ENCODE data around the gene ADAP1.

ADAP1 gene

GRCh38 chr7:919924-920341 is 34.5 kb downstream of the ADAP1 start:
- peak; percentile 8 for DNase-seq

GRCh38 chr7:919114-919442 is 35.4 kb downstream of the ADAP1 start:
- DNase-seq, result no peak

- DNase-seq, result no peak
These were observed 35.9 kb downstream of the ADAP1 start for GRCh38 chr7:918441-919113.

DNA sequence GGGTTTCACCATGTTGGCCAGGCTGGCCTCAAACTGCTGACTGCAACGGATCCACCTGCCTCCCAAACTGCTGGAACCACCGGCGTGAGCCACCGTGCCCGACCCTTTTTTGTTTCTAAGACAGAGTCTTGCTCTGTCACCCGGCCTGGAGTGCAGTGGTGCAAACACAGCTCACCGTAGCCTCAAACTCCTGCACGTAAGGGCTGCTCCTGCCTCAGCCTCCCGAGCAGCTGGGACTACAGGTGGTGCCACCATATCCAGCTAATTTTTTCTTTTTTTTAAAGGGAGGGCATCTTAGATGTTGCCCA is 36.4 kb downstream of the ADAP1 start:
- DNase-seq, result no peak

DNA sequence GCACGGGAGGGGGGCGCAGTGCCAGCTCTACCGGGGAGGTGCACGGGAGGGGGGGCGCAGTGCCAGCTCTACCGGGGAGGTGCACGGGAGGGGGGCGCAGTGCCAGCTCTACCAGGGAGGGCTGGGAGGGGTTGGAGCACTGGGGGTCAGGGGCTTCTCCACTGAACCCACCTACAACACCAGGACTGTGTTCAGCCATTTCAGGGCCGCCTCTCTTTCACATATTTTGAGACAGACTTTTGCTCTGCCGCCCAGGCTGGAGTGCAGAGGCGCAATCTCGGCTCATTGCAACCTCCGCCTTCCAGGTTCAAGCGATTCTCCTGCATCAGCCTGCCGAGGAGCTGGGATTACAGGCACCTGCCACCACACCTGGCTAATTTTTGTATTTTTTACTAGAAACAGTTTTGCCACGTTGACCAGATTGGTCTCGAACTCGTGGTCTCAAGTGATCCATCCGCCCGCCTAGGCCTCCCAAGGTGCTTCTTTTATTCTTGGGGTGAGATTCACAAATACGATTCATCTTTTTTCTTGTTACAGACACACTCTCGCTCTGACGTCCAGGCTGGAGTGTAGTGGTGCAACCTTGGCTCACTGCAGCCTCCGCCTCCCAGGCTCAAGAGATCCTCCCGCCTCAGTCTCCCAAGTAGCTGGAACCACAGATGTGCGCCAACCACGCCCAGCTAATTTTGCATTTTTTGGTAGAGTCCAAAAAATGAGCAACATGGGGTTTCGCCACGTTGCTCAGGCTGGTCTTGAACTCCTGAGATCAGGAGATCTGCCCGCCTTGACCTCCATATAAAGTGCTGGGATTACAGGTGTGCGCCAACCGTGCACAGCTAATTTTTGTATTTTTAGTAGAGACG is 37.0 kb downstream of the ADAP1 start:
- no peak for DNase-seq

GRCh38 chr7:916291-916941 is 38.1 kb downstream of the ADAP1 start:
- peak; percentile 35 for DNase-seq

DNA sequence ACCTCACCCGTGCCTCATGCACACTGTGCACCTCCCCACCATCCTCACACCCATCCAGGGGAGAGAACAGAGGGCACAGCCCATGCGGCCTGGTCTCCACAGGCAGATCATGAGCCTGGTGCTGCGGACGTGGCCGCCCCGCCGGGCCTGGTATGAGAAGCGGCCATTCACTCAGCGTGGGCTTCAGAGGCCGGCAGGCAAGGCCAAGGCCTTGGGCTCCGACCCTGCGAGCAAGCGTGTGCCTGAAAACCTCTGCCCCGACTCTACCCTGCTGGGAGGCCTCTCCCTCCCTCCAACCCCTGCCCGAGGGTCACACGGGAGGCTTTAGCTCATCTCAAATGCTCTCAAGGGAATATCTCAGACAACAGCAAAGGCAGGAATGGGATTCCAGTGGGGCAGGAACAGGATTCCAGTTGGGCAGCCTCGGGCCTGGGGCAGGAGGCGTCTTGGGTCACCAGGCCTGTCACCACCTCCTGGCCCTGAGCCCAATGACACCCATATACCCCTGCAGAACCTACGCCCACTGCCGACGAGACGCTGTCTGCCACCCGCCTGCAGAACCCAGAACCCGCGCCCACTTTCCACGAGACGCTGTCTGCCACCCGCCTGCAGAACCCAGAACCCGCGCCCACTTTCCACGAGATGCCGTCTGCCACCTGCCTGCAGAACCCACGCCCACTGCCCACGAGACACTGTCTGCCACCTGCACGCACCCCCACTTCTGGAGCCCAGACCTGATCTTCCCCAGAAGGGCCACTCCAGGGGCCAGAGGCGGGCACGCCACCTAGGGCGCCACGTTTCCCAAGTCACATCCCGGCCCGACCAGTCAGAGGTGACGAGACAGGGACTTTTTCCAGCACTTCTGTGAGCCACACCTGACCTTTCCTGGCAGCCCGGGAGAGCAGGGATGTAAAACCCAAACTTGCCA is 38.9 kb downstream of the ADAP1 start:
- no peak for DNase-seq

GRCh38 chr7:914521-915194 is 39.8 kb downstream of the ADAP1 start:
- DNase-seq, result no peak

DNA sequence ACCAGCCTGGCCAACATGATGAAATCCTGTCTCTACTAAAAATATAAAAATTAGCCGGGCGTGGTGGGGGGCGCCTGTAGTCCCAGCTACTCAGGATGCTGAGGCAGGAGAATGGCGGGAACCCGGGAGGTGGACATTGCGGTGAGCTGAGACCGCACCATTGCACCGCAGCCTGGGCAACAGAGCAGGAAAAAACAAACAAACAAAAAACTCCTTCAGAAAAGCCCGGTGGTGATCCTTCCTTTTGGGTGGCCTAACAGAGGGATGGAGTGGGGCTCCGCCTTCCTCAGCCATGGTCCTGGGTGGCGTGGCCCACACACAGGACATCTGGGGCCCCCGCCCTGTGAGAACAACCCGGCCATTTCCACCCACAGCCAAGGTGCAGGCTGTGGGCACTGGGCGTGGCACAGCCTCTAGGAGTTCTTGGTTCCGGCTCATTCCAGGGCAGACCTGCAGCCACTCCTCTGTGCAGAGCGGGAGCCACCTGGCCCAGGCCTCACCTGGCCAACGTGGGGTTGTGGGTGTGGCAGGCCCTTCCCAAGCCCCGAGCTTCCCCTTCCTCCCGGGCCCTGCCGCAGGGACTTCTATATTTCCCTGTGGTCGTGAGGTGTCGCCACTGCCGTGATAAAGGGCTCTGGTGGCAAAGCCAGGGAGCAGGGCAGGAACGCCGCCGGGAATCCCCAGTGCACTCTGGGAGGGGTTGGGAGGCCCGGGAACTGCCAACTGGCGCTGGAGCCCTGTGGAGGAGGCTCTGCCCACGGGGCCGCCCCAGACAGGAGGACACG is 40.6 kb downstream of the ADAP1 start:
- no peak for DNase-seq

- DNase-seq, result no peak
These were observed 42.5 kb downstream of the ADAP1 start for GRCh38 chr7:911791-912480.

GRCh38 chr7:910931-911431 is 43.5 kb downstream of the ADAP1 start:
- no peak for DNase-seq

- DNase-seq, result no peak
These were observed 44.0 kb downstream of the ADAP1 start for GRCh38 chr7:910441-910861.

DNA sequence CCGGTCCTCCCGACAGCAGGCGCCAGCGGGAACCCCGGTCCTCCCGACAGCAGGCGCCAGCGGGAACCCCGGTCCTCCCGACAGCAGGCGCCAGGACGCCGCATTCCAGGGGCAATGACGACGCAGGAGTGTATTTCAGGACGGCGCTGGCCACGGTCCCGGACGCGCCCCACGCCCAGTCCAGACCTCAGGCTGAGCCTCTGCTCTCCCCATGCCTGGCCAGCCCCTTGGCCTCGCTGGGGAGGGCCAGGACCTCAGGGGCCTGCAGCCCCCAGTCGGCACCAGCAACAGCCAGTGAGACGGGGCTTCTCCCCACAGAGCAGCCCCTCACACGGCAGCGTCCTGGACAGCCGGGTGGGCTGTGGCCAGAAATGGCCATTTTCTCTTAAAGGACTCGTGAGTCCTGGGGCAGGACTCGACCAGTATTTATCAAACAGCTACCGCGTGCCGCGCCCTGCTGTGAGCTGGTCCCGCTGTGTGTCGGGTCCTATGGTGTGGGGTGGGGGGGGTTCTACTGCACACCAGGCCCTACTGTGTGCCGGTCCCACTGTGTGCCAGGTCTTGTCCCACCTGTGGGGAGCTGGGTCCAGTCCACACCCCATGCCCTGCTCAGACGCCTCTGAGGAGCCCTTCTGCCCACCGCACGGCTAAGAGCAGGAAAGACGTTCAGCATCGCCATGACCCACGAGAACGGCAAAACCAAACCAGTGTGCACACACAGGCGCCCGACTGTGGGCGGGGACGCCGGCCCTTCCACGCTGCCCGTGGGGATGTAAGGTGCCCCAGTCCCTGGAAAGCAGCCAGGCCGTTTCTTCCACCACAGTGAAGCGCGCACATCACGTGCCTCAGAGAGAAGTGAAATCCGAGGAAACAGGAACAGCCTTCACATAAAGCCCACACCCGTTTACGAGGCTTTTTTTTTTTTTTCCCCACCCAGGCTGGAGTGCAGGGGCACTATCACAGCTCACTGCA is 44.8 kb downstream of the ADAP1 start:
- no peak for DNase-seq

DNA sequence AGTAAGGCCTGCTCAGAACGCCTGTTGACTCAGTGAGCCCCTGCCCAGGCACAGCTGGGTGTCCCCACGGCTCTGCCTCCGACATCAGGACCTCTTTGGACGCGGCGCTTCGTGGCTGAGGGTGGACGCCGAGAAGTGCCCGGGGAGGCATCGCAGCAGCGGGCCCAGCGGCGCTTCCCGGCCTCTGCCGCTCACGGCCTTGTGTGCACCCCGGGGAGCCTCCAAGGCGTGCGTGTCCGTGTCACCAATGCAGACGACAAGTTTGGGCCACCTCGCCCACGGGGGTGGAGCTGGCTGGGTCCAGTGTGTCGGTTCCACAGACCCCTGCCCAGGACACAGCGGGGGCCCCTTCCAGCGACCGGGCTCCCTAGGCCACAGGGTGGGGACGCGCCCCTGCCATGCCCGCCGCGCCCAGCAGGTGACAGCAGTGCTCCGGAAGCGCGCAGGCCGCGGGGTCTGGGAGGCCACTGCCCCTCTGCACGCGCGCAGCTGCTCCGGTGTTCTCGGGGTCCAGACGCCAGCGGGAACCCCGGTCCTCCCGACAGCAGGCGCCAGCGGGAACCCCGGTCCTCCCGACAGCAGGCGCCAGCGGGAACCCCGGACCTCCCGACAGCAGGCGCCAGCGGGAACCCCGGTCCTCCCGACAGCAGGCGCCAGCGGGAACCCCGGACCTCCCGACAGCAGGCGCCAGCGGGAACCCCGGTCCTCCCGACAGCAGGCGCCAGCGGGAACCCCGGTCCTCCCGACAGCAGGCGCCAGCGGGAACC is 45.7 kb downstream of the ADAP1 start:
- DNase-seq, result peak; percentile 53

DNA sequence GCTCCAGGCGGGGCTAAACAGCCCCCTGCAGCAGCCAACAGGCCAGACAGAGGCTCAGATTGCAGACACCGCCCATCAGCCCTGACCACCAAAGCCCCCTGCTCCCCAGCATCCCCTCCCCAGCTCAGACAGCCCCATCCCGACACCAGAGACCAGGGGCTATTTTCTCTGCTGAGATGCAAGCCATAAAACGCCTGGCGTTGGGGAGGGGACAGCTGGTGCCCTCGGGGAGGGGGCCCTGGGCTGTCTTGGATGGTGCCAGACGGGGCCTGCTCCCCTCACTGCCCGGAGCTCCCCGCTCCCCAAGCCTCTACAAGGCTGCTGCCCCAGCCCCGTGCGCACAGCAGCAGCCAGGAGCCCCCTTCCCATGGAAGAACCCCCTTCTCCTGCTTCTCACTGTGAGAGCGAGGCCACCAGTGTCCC is 46.3 kb downstream of the ADAP1 start:
- no peak for DNase-seq

DNA sequence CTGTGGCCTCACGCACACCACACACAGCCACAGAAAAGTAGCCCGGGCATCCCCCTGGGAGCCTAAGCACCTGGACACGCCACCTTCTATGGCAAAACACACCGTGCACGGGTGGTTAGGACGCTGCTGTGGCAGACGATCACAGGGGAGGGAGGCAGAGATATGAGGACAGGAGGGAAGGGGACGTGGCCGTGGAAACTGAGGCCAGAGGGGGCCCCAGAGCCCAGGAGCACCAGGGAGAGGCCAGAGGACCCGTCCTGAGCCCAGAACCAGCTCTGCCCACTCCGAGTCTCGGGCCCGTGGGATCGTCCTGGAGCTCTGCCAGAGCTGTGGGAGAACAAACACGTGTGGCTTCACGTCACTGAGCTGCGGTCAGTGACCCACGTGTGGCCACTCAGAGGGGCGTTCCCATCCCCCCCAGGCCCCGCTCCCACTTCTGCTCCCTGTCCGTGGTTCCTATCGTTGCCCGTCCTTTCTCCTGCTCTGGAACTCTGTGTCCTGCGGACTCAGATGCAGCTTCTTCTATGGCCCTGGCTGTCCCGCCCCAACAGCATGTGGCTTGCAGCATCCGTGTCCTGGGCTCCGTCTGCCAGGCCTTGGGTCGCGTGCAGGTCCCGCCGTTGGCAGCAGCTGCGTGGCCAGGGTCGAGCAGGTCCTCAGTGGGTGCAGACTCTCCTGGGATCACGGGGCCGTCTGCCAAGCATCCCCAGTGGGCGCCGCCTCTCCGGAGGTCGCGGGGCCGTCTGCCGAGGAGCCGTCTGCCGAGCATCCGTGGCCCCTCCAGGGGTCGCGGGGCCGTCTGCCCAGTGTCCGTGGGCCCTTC is 47.1 kb downstream of the ADAP1 start:
- DNase-seq, result no peak

GRCh38 chr7:906776-907157 is 47.7 kb downstream of the ADAP1 start:
- no peak for DNase-seq

DNA sequence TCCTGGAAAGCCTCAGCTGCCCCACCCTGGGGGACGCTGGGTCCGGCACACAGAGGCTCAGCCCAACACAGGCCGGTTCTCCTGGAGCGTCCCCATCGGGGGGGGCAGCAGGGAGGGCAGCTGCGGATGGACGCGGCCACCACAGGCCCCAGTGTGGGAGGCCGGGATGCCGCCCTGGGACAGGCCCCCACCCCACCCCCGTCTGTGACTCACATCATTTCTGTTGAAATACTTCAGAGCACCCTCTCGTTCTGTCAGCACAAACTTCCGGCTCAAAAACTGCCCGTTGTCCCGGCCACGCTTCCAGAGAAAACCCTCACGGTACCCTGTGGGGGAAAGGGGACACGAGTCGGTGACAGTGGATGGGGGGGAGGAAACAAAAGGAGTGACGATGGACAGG is 49.6 kb downstream of the ADAP1 start:
- DNase-seq, result no peak
